Activated gamma-delta T cell treated with anti-CD3 and anti-CD28 coated beads, Interleukin-2, amount 50 U/mL, for 16 hours (primary cell): ENCODE data around the gene ANKRD34B.

Experiments used
- DNase-seq: peaks from one replicate; pipeline ENCODE4 v3.0.0-alpha.2; 2020; ENCODE audit warnings: low read depth

The ANKRD34B gene

GRCh38 chr5:80569086-80569960 is 757 bp downstream of the ANKRD34B start:
- DNase-seq = no peak

GRCh38 chr5:80568251-80568650 is 1.8 kb downstream of the ANKRD34B start:
- no peak for DNase-seq

- no peak for DNase-seq
These were observed 3.3 kb downstream of the ANKRD34B start for GRCh38 chr5:80566711-80567259.

- DNase-seq = no peak
These were observed 4.8 kb downstream of the ANKRD34B start for GRCh38 chr5:80565330-80565729.

- DNase-seq = no peak
These were observed 10.8 kb downstream of the ANKRD34B start for GRCh38 chr5:80559244-80559643.

GRCh38 chr5:80555099-80555498 is 15.0 kb downstream of the ANKRD34B start:
- no peak for DNase-seq

- no peak for DNase-seq
These were observed 15.4 kb downstream of the ANKRD34B start for GRCh38 chr5:80554646-80555045.

- DNase-seq = no peak
These were observed 28.7 kb downstream of the ANKRD34B start for GRCh38 chr5:80541392-80541791.

- DNase-seq = no peak
These were observed 29.4 kb downstream of the ANKRD34B start for GRCh38 chr5:80540691-80541090.

GRCh38 chr5:80516826-80517225 is 53.3 kb downstream of the ANKRD34B start:
- no peak for DNase-seq

- DNase-seq = no peak
These were observed 60.7 kb downstream of the ANKRD34B start for GRCh38 chr5:80509362-80509761.

GRCh38 chr5:80508844-80509243 is 61.2 kb downstream of the ANKRD34B start:
- no peak for DNase-seq

GRCh38 chr5:80507663-80508062 is 62.4 kb downstream of the ANKRD34B start:
- DNase-seq = no peak
